IMR-90 (cell line): Measurements from ENCODE around the gene MAP3K5. TPM values are rescaled to one million over a fixed set of nuclear protein-coding genes. Genes with fewer than 3 reads are reported as not detected.

Experiments used
- ATAC-seq: fragments of 200-7000 bp; cut with Tn5 transposase; 2 replicates; pipeline ENCODE4 v1.9.1; 2020; ENCODE audit warnings: low read depth, mild to moderate bottlenecking, moderate library complexity
- BruUV-seq: library from RNA; stranded (reverse); fragments of 400-500 nt; replicated peaks from 2 replicates; lab custom pipeline; 2021; lab: Mats Ljungman, UMichigan
- CTCF ChIA-PET: fragments of 300-600 bp; formaldehyde crosslinking; extraction: SDS; loops from one replicate; lab custom pipeline; 2021; ENCODE audit warnings: antibody characterized with exemption; lab: Yijun Ruan, JAX
- POLR2A ChIA-PET: fragments of 300-600 bp; sonication (Branson Sonifier 250); formaldehyde crosslinking; loops from one replicate; lab custom pipeline; 2022; ENCODE audit warnings: antibody characterized with exemption; ENCODE audit not compliant: unreplicated experiment; lab: Charles Lee
- DNase-seq: peaks from one replicate; pipeline ENCODE4 v3.0.0; 2013
- H2AFZ ChIP-seq: replicated peaks from 2 replicates; pipeline ENCODE3; 2013; ENCODE audit warnings: low read length, mild to moderate bottlenecking; ENCODE audit not compliant: poor library complexity
- H2AK5ac ChIP-seq: 2 replicates; pipeline ENCODE4 v1.6.1; 2013; ENCODE audit warnings: low read depth, low read length, inconsistent platforms
- H2AK9ac ChIP-seq: replicated peaks from 2 replicates; pipeline ENCODE3; 2013; ENCODE audit warnings: mild to moderate bottlenecking, low read depth, low read length, moderate library complexity; ENCODE audit not compliant: poor library complexity
- H2BK120ac ChIP-seq: 2 replicates; pipeline ENCODE4 v1.6.1; 2013; ENCODE audit warnings: low read depth, low read length, inconsistent platforms
- H2BK15ac ChIP-seq: 3 replicates; pipeline ENCODE4 v1.6.1; 2013; ENCODE audit warnings: low read depth, low read length, inconsistent platforms
- H2BK20ac ChIP-seq: 2 replicates; pipeline ENCODE4 v1.6.1; 2013; ENCODE audit warnings: low read depth, mild to moderate bottlenecking, inconsistent platforms, low read length, moderate library complexity
- H2BK5ac ChIP-seq: 2 replicates; pipeline ENCODE4 v1.6.1; 2013; ENCODE audit warnings: mild to moderate bottlenecking, low read depth, low read length, inconsistent platforms; ENCODE audit not compliant: poor library complexity, severe bottlenecking
- H3K14ac ChIP-seq: replicated peaks from 2 replicates; pipeline ENCODE4 v1.6.1; 2013; ENCODE audit warnings: low read depth, low read length, inconsistent platforms
- H3K18ac ChIP-seq: 2 replicates; pipeline ENCODE4 v1.6.1; 2013; ENCODE audit warnings: low read depth, low read length, control low read depth
- H3K23ac ChIP-seq: 2 replicates; pipeline ENCODE4 v1.6.1; 2013; ENCODE audit warnings: low read depth, low read length, inconsistent platforms
- H3K27ac ChIP-seq: 2 replicates; pipeline ENCODE4 v1.5.1; 2013; ENCODE audit warnings: mild to moderate bottlenecking, control low read depth, low read length; ENCODE audit not compliant: insufficient read depth
- H3K27me3 ChIP-seq: 2 replicates; pipeline ENCODE4 v1.6.1; 2013; ENCODE audit warnings: low read length; ENCODE audit not compliant: control insufficient read depth, insufficient read depth
- H3K36me3 ChIP-seq: 2 replicates; pipeline ENCODE4 v1.6.1; 2013; ENCODE audit warnings: low read length, mixed read lengths; ENCODE audit not compliant: control insufficient read depth, insufficient read depth
- H3K4ac ChIP-seq: 2 replicates; pipeline ENCODE4 v1.6.1; 2013; ENCODE audit warnings: low read depth, low read length, inconsistent platforms
- H3K4me1 ChIP-seq: 2 replicates; pipeline ENCODE4 v1.6.1; 2013; ENCODE audit warnings: low read length, mixed read lengths; ENCODE audit not compliant: control insufficient read depth, insufficient read depth
- H3K4me2 ChIP-seq: 2 replicates; pipeline ENCODE4 v1.6.1; 2013; ENCODE audit warnings: low read depth, mild to moderate bottlenecking, control low read depth, low read length, moderate library complexity
- H3K4me3 ChIP-seq: 2 replicates; pipeline ENCODE4 v1.5.1; 2013; ENCODE audit warnings: low read depth, mild to moderate bottlenecking, control low read depth, low read length, moderate library complexity; ENCODE audit not compliant: insufficient read depth
- H3K56ac ChIP-seq: 2 replicates; pipeline ENCODE4 v1.6.1; 2013; ENCODE audit warnings: low read length, inconsistent platforms; ENCODE audit not compliant: insufficient read depth; ENCODE audit errors: extremely low read depth
- H3K79me1 ChIP-seq, 2 experiments: 2 replicates each; pipeline ENCODE4 v1.6.1; 2013; ENCODE audit warnings: low read length in 2 of 2, inconsistent platforms in 1 of 2, low read depth in 1 of 2
- H3K9ac ChIP-seq: 2 replicates; pipeline ENCODE4 v1.6.1; 2013; ENCODE audit warnings: low read depth, low read length, control low read depth
- H3K9me1 ChIP-seq: 2 replicates; pipeline ENCODE4 v1.6.1; 2013; ENCODE audit warnings: low read length, inconsistent platforms; ENCODE audit not compliant: insufficient read depth
- H3K9me3 ChIP-seq: 2 replicates; pipeline ENCODE4 v1.6.1; 2013; ENCODE audit warnings: low read length; ENCODE audit not compliant: control insufficient read depth, insufficient read depth
- H4K20me1 ChIP-seq: 2 replicates; pipeline ENCODE4 v1.6.1; 2013; ENCODE audit warnings: low read length, inconsistent platforms; ENCODE audit not compliant: insufficient read depth
- H4K5ac ChIP-seq: 2 replicates; pipeline ENCODE4 v1.6.1; 2013; ENCODE audit warnings: mild to moderate bottlenecking, low read depth, low read length, control low read depth
- H4K8ac ChIP-seq, 2 experiments: 2 replicates each; pipeline ENCODE4 v1.6.1; 2013; ENCODE audit warnings: low read depth in 2 of 2, low read length in 2 of 2, control low read depth in 1 of 2, inconsistent platforms in 1 of 2
- H4K91ac ChIP-seq: 2 replicates; pipeline ENCODE4 v1.6.1; 2013; ENCODE audit warnings: low read depth, low read length, inconsistent platforms; ENCODE audit not compliant: insufficient read depth
- BHLHE40 ChIP-seq: fragments of 150-350 bp; IDR thresholded peaks from 2 replicates; pipeline ENCODE4 v1.6.1; 2016; ENCODE audit warnings: mild to moderate bottlenecking, low read depth, low read length
- CEBPB ChIP-seq: IDR thresholded peaks from 2 replicates; pipeline ENCODE4 v1.6.1; 2012; ENCODE audit warnings: low read depth, low read length, improper control_type of control experiment
- CHD1 ChIP-seq: IDR thresholded peaks from 2 replicates; pipeline ENCODE4 v1.6.1; 2012; ENCODE audit warnings: low read depth, low read length, improper control_type of control experiment
- FOS ChIP-seq: fragments of 150-350 bp; IDR thresholded peaks from 2 replicates; pipeline ENCODE4 v1.6.1; 2016; ENCODE audit warnings: low read depth, low read length
- MAFK ChIP-seq: IDR thresholded peaks from 2 replicates; pipeline ENCODE4 v1.6.1; 2012; ENCODE audit warnings: low read depth, low read length, improper control_type of control experiment
- MAZ ChIP-seq: IDR thresholded peaks from 2 replicates; pipeline ENCODE4 v1.6.1; 2012; ENCODE audit warnings: low read depth, mild to moderate bottlenecking, low read length, improper control_type of control experiment, moderate library complexity, borderline replicate concordance
- MXI1 ChIP-seq: IDR thresholded peaks from 2 replicates; pipeline ENCODE4 v1.6.1; 2012; ENCODE audit warnings: low read depth, mild to moderate bottlenecking, low read length, moderate library complexity, borderline replicate concordance
- NFE2L2 ChIP-seq: fragments of 150-350 bp; IDR thresholded peaks from 2 replicates; pipeline ENCODE4 v1.6.1; 2016; ENCODE audit warnings: low read depth, mild to moderate bottlenecking, low read length
- POLR2A ChIP-seq: IDR thresholded peaks from 2 replicates; pipeline ENCODE4 v1.6.1; 2012; ENCODE audit warnings: mild to moderate bottlenecking, low read depth, low read length
- RAD21 ChIP-seq: IDR thresholded peaks from 2 replicates; pipeline ENCODE4 v1.6.1; 2012; ENCODE audit warnings: low read length, improper control_type of control experiment
- RCOR1 ChIP-seq: IDR thresholded peaks from 2 replicates; pipeline ENCODE4 v1.6.1; 2012; ENCODE audit warnings: mild to moderate bottlenecking, low read length, improper control_type of control experiment; ENCODE audit not compliant: insufficient replicate concordance
- RFX5 ChIP-seq: IDR thresholded peaks from 2 replicates; pipeline ENCODE4 v1.8.0; 2012; ENCODE audit warnings: low read depth, mild to moderate bottlenecking, low read length, moderate library complexity
- SMC3 ChIP-seq: fragments of 150-350 bp; IDR thresholded peaks from 2 replicates; pipeline ENCODE4 v1.6.1; 2016; ENCODE audit warnings: low read depth, mild to moderate bottlenecking, antibody characterized with exemption, low read length, moderate library complexity
- USF2 ChIP-seq: fragments of 150-350 bp; IDR thresholded peaks from 2 replicates; pipeline ENCODE4 v1.6.1; 2017; ENCODE audit warnings: mild to moderate bottlenecking, antibody characterized with exemption, low read length, low read depth
- WGBS, 2 experiments: methylation state at CpG; one replicate each; pipeline versions ENCODE4 v1.1.5 to v1.1.7; 2013; ENCODE audit warnings: missing lambda C conversion rate in 2 of 2; ENCODE audit not compliant: insufficient read length in 1 of 2; ENCODE audit errors: extremely low coverage in 2 of 2; 5-methylcytosine and 5-hydroxymethylcytosine counted together
- dilution Hi-C: fragments of 300-500 bp; cut with HindIII; formaldehyde crosslinking; loops from one replicate; pipeline ENCODE4 v1.14.3; 2018; ENCODE audit warnings: low sequenced_read_pairs; ENCODE audit not compliant: unreplicated experiment
- in situ Hi-C: fragments of 300-500 bp; cut with MboI; formaldehyde crosslinking; loops from 3 replicates; pipeline ENCODE4 v1.14.3; 2019; ENCODE audit warnings: low sequenced_read_pairs, inconsistent platforms, mixed read lengths
- intact Hi-C: fragments of 100-400 bp; cut with micrococcal nuclease; formaldehyde crosslinking; loops from 2 replicates; pipeline ENCODE4 v1.10.0; 2022
- polyA plus RNA-seq, 3 experiments: library from polyadenylated mRNA; depleted of rRNA; stranded (reverse); fragments of >200 nt; gene quantifications; 2 replicates each; pipeline ENCODE4 v1.2.3, GENCODE V29; 2012; ENCODE audit warnings: low replicate concordance in 1 of 3
- total RNA-seq: library from RNA; depleted of rRNA; stranded (reverse); fragments of >200 nt; gene quantifications from 2 replicates; pipeline ENCODE4 v1.2.3, GENCODE V29; 2012
- TF ChIP-seq, protein P1 (sequence below): fragments of 150-350 bp; IDR thresholded peaks from 2 replicates; pipeline ENCODE4 v1.6.1; 2016; ENCODE audit warnings: low read depth, mild to moderate bottlenecking, low read length, moderate library complexity, borderline replicate concordance
- TF ChIP-seq, protein P2 (sequence below): conservative IDR thresholded peaks from 2 replicates; pipeline ENCODE4 v1.5.1; 2012; ENCODE audit warnings: mild to moderate bottlenecking, low read depth, low read length, improper control_type of control experiment

Gene MAP3K5
- total and polyA plus RNA-seq, 2 of the 4 experiments (the other 2 are of a cell fraction) = 5.4 to 17.6 TPM

DNA sequence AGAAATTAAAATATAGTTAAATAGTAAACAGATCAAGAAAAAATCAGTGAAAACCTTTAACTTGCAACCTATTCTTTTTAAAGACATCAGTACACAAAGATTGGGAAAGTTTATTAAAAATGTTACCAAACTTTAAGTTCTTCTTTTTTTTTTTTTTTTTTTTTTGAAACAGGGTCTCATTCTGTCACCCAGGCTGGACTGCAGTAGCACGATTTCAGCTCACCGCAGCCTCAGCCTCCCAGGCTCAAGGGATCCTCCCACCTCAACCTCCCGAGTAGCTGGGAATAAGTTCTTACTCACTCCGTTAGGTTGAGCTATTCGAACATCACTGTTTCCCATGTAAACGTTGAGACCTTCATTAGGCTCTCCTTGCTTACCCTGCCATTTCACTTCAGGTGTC is 5.6 kb downstream of the MAP3K5 start:
- no peaks in the 10 kb centered on the region for H3K27me3 ChIP-seq
- H3K36me3 ChIP-seq = no peaks in the 10 kb centered on the region
- H4K5ac ChIP-seq = peak overlapping the region; percentile 40; the same call in 1 of the 2 replicates
- H2BK15ac ChIP-seq = peak overlapping the region; percentile 96; the same call in 2 of the 3 replicates
- no peak overlapping the region for H3K56ac ChIP-seq
- H3K9ac ChIP-seq = no peak overlapping the region
- DNase-seq (no peak), ATAC-seq (no peak)
- peaks cover 26% of the 10 kb centered on the region for H3K4me1 ChIP-seq
- no peak for TF ChIP-seq CEBPB
- TF ChIP-seq, protein P1, sequence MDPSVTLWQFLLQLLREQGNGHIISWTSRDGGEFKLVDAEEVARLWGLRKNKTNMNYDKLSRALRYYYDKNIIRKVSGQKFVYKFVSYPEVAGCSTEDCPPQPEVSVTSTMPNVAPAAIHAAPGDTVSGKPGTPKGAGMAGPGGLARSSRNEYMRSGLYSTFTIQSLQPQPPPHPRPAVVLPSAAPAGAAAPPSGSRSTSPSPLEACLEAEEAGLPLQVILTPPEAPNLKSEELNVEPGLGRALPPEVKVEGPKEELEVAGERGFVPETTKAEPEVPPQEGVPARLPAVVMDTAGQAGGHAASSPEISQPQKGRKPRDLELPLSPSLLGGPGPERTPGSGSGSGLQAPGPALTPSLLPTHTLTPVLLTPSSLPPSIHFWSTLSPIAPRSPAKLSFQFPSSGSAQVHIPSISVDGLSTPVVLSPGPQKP = no peak
- no peak for TF ChIP-seq NFE2L2
- no peak for TF ChIP-seq MAZ
- no peak for TF ChIP-seq POLR2A
- TF ChIP-seq BHLHE40 = no peak
- TF ChIP-seq FOS = no peak
- no peak for TF ChIP-seq SMC3
- TF ChIP-seq CHD1 = no peak
- TF ChIP-seq RFX5 = no peak
- TF ChIP-seq, protein P2, sequence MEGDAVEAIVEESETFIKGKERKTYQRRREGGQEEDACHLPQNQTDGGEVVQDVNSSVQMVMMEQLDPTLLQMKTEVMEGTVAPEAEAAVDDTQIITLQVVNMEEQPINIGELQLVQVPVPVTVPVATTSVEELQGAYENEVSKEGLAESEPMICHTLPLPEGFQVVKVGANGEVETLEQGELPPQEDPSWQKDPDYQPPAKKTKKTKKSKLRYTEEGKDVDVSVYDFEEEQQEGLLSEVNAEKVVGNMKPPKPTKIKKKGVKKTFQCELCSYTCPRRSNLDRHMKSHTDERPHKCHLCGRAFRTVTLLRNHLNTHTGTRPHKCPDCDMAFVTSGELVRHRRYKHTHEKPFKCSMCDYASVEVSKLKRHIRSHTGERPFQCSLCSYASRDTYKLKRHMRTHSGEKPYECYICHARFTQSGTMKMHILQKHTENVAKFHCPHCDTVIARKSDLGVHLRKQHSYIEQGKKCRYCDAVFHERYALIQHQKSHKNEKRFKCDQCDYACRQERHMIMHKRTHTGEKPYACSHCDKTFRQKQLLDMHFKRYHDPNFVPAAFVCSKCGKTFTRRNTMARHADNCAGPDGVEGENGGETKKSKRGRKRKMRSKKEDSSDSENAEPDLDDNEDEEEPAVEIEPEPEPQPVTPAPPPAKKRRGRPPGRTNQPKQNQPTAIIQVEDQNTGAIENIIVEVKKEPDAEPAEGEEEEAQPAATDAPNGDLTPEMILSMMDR = no peak
- no peak for TF ChIP-seq USF2
- no peak for TF ChIP-seq MAFK
- no peak for TF ChIP-seq MXI1
- no peak for TF ChIP-seq RCOR1
- no peak for TF ChIP-seq RAD21
- peak overlapping the region; percentile 75 to 91 for H4K8ac ChIP-seq
- peak overlapping the region; percentile 95 for H2AK5ac ChIP-seq
- peak overlapping the region; percentile 87 for H4K91ac ChIP-seq
- H3K79me1 ChIP-seq = peaks cover 25 to 66% of the 10 kb centered on the region in 2 experiments
- in situ Hi-C loops = loop anchor here (25.0 kb wide), 1 partner anchor 499 kb away; the partner anchor contains the start of gene BCLAF1
- peak overlapping the region; percentile 99 for H2BK5ac ChIP-seq
- peak overlapping the region; percentile 92 for H3K18ac ChIP-seq
- no peak overlapping the region for H3K4me3 ChIP-seq
- peaks cover 22% of the 10 kb centered on the region for H3K9me1 ChIP-seq
- peak overlapping the region; percentile 93 for H2BK20ac ChIP-seq
- BruUV-seq = no TSS peak
- POLR2A ChIA-PET = no interaction called here
- H2BK120ac ChIP-seq = peak overlapping the region; percentile 96
- no peaks in the 10 kb centered on the region for H4K20me1 ChIP-seq
- peak overlapping the region; percentile 95 for H3K27ac ChIP-seq
- WGBS, 2 experiments = no CpG with 5 or more reads among the region's 6 CpGs
- intact Hi-C loops = no loop called here
- H3K4ac ChIP-seq = peak overlapping the region; percentile 98
- peak overlapping the region; percentile 59; the same call in 1 of the 2 replicates for H3K4me2 ChIP-seq
- H2AFZ ChIP-seq = no peak overlapping the region
- H2AK9ac ChIP-seq = no peak overlapping the region
- H3K14ac ChIP-seq = peak overlapping the region; percentile 92
- dilution Hi-C loops = no loop called here
- no peaks in the 10 kb centered on the region for H3K9me3 ChIP-seq
- H3K23ac ChIP-seq = peak overlapping the region; percentile 81; the same call in 1 of the 2 replicates
- CTCF ChIA-PET = interaction anchor here (0.9 kb wide), 1 partner anchor 142 kb away, joined by 4 read pairs; no protein-coding TSS in a partner anchor
